ENCODE measurements around the gene CERKL. TPM values are rescaled to one million over a fixed set of nuclear protein-coding genes. Genes with fewer than 3 reads are reported as not detected.
A peak's percentile ranks its signal among the peaks of the same experiment; 100 is the strongest.

CERKL gene
- total RNA-seq, 2 experiments from 2014 or later: not detected

DNA sequence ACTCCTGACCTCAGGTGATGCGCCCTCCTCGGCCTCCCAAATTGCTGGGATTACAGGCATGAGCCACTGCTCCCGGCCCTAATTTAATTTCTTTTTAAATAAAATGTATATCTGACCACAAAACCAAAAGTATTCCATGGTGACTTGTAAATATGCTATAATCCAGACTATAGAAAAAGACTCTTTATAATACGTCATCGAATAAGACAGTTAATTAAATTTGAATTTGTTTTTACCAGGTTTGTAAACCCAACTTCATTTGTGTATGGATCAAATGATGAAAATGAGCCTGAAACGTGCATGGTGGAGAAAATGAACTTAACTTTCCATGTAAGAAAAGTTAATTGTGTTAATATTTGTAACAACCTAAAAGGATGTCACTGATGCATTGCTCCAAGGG is 129.8 kb downstream of the CERKL start:
- H3K27me3 Mint-ChIP-seq: no peaks in the 10 kb centered on the region
- no peak for DNase-seq
- H3K36me3 Mint-ChIP-seq (ENCODE audit: low read depth): peaks cover 66% of the 10 kb centered on the region
- H3K9me3 Mint-ChIP-seq: no peaks in the 10 kb centered on the region
- H3K27ac Mint-ChIP-seq: no peak overlapping the region
- POLR2A ChIA-PET: no interaction called here
- CTCF ChIA-PET: no interaction called here
- H3K4me1 Mint-ChIP-seq: peaks cover 2% of the 10 kb centered on the region
- H3K4me3 Mint-ChIP-seq: no peak overlapping the region

DNA sequence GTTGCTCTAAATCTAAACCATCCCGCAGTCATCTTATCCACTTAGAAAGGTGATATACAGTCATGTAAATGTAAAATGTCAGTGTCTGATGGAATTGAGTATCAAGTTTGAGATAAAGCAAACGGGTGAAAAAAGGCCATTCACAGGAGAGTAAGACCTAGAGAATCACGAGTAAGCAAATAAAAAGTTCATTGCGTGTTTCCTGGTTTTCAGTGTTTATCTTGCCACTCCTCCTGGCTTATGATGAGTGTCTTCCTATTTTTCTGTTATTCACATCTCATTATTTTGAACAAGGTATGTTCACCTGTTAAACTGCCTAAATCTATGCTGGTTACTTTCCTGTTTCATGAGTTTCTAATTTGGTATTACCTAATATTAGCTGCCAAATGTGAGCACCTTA is 130.9 kb downstream of the CERKL start:
- DNase-seq: no peak
- Mint-ChIP-seq H3K27me3 (no peaks in the 10 kb centered on the region), H3K27ac (no peak overlapping the region), H3K36me3 (ENCODE audit: low read depth) (peaks cover 66% of the 10 kb centered on the region), H3K9me3 (no peaks in the 10 kb centered on the region), H3K4me1 (peaks cover 2% of the 10 kb centered on the region), H3K4me3 (no peak overlapping the region)
- CTCF ChIA-PET: no interaction called here
- POLR2A ChIA-PET: no interaction called here

- H3K27ac Mint-ChIP-seq: no peak overlapping the region
- H3K27me3 Mint-ChIP-seq: no peaks in the 10 kb centered on the region
- H3K9me3 Mint-ChIP-seq: no peaks in the 10 kb centered on the region
- peaks cover 2% of the 10 kb centered on the region for H3K4me1 Mint-ChIP-seq
- DNase-seq: no peak
- POLR2A ChIA-PET: no interaction called here
- no peak overlapping the region for H3K4me3 Mint-ChIP-seq
- peaks cover 61% of the 10 kb centered on the region for H3K36me3 Mint-ChIP-seq (ENCODE audit: low read depth)
- CTCF ChIA-PET: interaction anchor here (2.1 kb wide), 1 partner anchor 9 kb away, joined by 11 read pairs; no protein-coding TSS in a partner anchor
Measured at GRCh38 chr2:181523756-181524155, 133.1 kb downstream of the CERKL start.

DNA sequence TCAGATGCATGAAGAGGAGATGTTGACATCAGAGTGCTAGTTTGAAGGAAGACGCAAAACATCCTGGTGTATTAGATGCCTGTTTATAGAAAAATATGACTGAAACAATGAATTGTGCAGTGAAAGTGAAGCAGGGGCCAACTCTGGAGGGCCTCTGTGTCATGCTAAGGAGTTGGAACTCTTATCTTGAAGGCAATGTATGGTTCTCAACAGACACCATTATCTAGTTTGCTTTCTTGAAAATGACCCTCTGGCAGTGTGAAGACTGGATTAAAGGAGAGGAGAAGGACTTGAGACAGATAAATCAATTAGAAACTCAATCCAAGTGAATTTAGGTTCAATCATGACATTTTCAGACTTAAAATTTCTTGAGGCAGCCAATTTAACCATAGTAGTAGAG is 136.7 kb downstream of the CERKL start:
- Mint-ChIP-seq H3K4me1 (peaks cover 27% of the 10 kb centered on the region), H3K36me3 (ENCODE audit: low read depth) (peaks cover 62% of the 10 kb centered on the region), H3K27me3 (no peaks in the 10 kb centered on the region), H3K4me3 (no peak overlapping the region), H3K9me3 (no peaks in the 10 kb centered on the region), H3K27ac (peak overlapping the region; percentile 1)
- no peak for DNase-seq
- CTCF ChIA-PET: no interaction called here
- POLR2A ChIA-PET: no interaction called here

DNA sequence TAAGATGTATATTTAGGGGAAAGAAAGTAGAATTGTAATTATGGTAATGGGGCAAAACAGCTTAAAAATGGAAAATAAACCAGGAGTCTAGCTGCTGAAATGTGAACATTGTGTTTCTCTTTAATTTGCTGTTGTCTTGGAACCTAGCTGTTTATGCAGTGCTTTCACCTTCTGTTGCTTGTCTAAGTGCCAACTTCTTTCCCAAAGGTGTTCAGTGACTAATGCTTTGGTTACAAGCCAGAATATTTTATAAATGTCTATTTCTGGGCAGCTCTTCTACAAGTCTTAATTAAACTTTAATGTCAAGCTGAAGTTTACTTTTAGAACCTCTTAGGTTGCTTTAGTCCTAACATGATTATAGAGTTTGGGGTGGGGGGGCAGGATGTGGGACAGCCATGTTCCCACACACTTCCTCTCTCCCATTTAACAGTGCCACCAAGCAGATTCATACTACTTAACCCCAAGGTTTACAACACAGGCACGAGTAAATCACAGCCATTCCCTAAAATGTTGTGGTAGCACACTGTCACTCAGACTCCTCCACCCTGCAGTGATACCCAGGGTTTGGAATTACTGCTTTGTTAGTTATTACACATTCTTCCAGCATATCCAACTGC is 139.1 kb downstream of the CERKL start:
- Mint-ChIP-seq H3K27ac (peak overlapping the region; percentile 34), H3K4me1 (peaks cover 27% of the 10 kb centered on the region), H3K4me3 (no peak overlapping the region), H3K9me3 (no peaks in the 10 kb centered on the region), H3K36me3 (ENCODE audit: low read depth) (peaks cover 70% of the 10 kb centered on the region), H3K27me3 (no peaks in the 10 kb centered on the region)
- ChIA-PET CTCF (interaction anchor here (1.1 kb wide), 1 partner anchor 19 kb away, joined by 3 read pairs; no protein-coding TSS in a partner anchor), POLR2A (no interaction called here)
- no peak for DNase-seq

DNA sequence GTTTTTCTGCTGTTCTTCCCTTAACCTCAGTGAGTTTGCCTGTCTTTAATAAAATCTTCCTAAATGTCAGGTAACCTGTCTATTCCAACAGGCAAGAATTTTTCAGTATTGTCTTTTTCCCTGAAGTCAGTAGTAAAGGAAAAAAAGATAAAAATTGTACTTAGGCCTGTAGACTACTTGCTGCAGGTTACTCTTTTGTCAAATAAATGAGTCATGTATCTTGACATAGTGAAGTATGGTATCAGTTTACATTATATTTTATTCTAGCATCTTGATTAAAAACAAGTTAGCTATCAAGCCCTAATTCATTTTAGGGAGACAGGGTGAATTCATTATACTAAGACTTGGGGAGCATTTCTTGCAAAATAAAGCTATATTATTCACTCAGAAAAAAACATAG is 139.9 kb downstream of the CERKL start:
- H3K9me3 Mint-ChIP-seq: no peaks in the 10 kb centered on the region
- no peak for DNase-seq
- POLR2A ChIA-PET: no interaction called here
- H3K27me3 Mint-ChIP-seq: no peaks in the 10 kb centered on the region
- no peak overlapping the region for H3K27ac Mint-ChIP-seq
- H3K4me1 Mint-ChIP-seq: peaks cover 29% of the 10 kb centered on the region
- CTCF ChIA-PET: interaction anchor here (1.1 kb wide), 1 partner anchor 18 kb away, joined by 3 read pairs; no protein-coding TSS in a partner anchor
- peaks cover 71% of the 10 kb centered on the region for H3K36me3 Mint-ChIP-seq (ENCODE audit: low read depth)
- H3K4me3 Mint-ChIP-seq: no peak overlapping the region

- no peak for DNase-seq
- H3K4me3 Mint-ChIP-seq: no peak overlapping the region
- H3K4me1 Mint-ChIP-seq: peaks cover 29% of the 10 kb centered on the region
- CTCF ChIA-PET: interaction anchor here (1.0 to 3.0 kb wide), 3 partner anchors 9 to 14 kb away, joined by 4 to 11 read pairs (median 7); no protein-coding TSS in a partner anchor
- H3K27ac Mint-ChIP-seq: peak overlapping the region; percentile 38
- H3K36me3 Mint-ChIP-seq (ENCODE audit: low read depth): peaks cover 77% of the 10 kb centered on the region
- no peaks in the 10 kb centered on the region for H3K9me3 Mint-ChIP-seq
- POLR2A ChIA-PET: no interaction called here
- H3K27me3 Mint-ChIP-seq: no peaks in the 10 kb centered on the region
Measured at GRCh38 chr2:181515719-181516118, 141.2 kb downstream of the CERKL start.

- DNase-seq: no peak
- no peak overlapping the region for H3K27ac Mint-ChIP-seq
- POLR2A ChIA-PET: no interaction called here
- H3K9me3 Mint-ChIP-seq: no peaks in the 10 kb centered on the region
- CTCF ChIA-PET: no interaction called here
- peaks cover 54% of the 10 kb centered on the region for H3K36me3 Mint-ChIP-seq (ENCODE audit: low read depth)
- H3K4me3 Mint-ChIP-seq: no peak overlapping the region
- no peaks in the 10 kb centered on the region for H3K27me3 Mint-ChIP-seq
- H3K4me1 Mint-ChIP-seq: peaks cover 1% of the 10 kb centered on the region
Measured at GRCh38 chr2:181500201-181500600, 156.7 kb downstream of the CERKL start.

- Mint-ChIP-seq H3K36me3 (ENCODE audit: low read depth) (peaks cover 55% of the 10 kb centered on the region), H3K4me1 (peaks cover 1% of the 10 kb centered on the region), H3K27ac (no peak overlapping the region), H3K27me3 (no peaks in the 10 kb centered on the region), H3K9me3 (no peaks in the 10 kb centered on the region), H3K4me3 (no peak overlapping the region)
- POLR2A ChIA-PET: no interaction called here
- CTCF ChIA-PET: interaction anchor here (0.6 to 0.9 kb wide), 2 partner anchors 18 to 282 kb away, joined by 3 read pairs; no protein-coding TSS in a partner anchor
- no peak for DNase-seq
Measured at GRCh38 chr2:181499231-181499630, 157.7 kb downstream of the CERKL start.

Other genes starting within 250 kb of the CERKL start
- gene ITGA4, start 199.7 kb downstream of the CERKL start, total RNA-seq: 100 to 1,000 TPM; 160 to 163 TPM
- not detected for gene NEUROD1, start 23.4 kb upstream of the CERKL start, total RNA-seq
- gene ITPRID2, start 234.6 kb upstream of the CERKL start, total RNA-seq: 10 to 100 TPM; 56.9 to 68.3 TPM

All from activated CD4-positive, alpha-beta T cell treated with anti-CD3 and anti-CD28 coated beads, Interleukin-2, amount 10 ng/mL, durations not matched to agents 7 days and 5 days (primary cell).